HepG2 (cell line): Measurements from ENCODE around the gene PSMD6. TPM values are rescaled to one million over a fixed set of nuclear protein-coding genes. Genes with fewer than 3 reads are reported as not detected.

ENCODE experiments used
- ATAC-seq: fragments of 200-7000 bp; cut with Tn5 transposase; 3 replicates; pipeline ENCODE4 v1.9.1; 2020; ENCODE audit warnings: mild to moderate bottlenecking, moderate library complexity
- BruUV-seq: library from RNA; stranded (reverse); fragments of 400-500 nt; replicated peaks from 2 replicates; lab custom pipeline; 2021; lab: Mats Ljungman, UMichigan
- CTCF ChIA-PET: fragments of 300-600 bp; formaldehyde crosslinking; extraction: SDS; loops from one replicate; lab custom pipeline; 2021; ENCODE audit warnings: low total read pairs, inconsistent platforms, low intra/inter-chr PET ratio; lab: Yijun Ruan, JAX
- POLR2A ChIA-PET: fragments of 350-600 bp; sonication (Branson Sonifier 250); formaldehyde crosslinking; loops from one replicate; lab custom pipeline; 2020; ENCODE audit warnings: antibody characterized with exemption, inconsistent platforms; lab: Yijun Ruan, JAX
- DNase-seq: peaks from one replicate; pipeline ENCODE4 v3.0.0-alpha.2; 2015; ENCODE audit warnings: low spot score
- FAIRE-seq: peaks from 3 replicates; lab custom pipeline; 2011; peaks lifted over from hg19 to GRCh38; lab: Jason Lieb, UNC
- H2AFZ ChIP-seq: one replicate; pipeline ENCODE4 v1.6.1; 2011; ENCODE audit warnings: low read length, inconsistent platforms
- H3K27ac ChIP-seq: fragments of 300-600 bp; 3 replicates; pipeline ENCODE4 v1.8.0; 2011; ENCODE audit warnings: mixed run types, mild to moderate bottlenecking, mixed read lengths, low read length, inconsistent platforms; ENCODE audit not compliant: insufficient read depth; ENCODE audit errors: extremely low read length
- H3K27me3 ChIP-seq, 2 experiments: fragments of 200-600 bp in 1 of 2; 2 replicates in 1 of 2; 3 replicates in 1 of 2; pipeline versions ENCODE4 v1.6.0 to v1.8.0; 2011; ENCODE audit warnings: low read length in 2 of 2, mild to moderate bottlenecking in 2 of 2, moderate library complexity in 2 of 2, inconsistent platforms in 1 of 2; ENCODE audit not compliant: insufficient read depth in 2 of 2, control insufficient read depth in 1 of 2
- H3K36me3 ChIP-seq, 2 experiments: fragments of 200-600 bp in 1 of 2; replicated peaks in 1 of 2; 2 replicates in 1 of 2; 3 replicates in 1 of 2; pipeline versions ENCODE4 v1.5.1 to v1.8.0; 2011; ENCODE audit warnings: low read length in 2 of 2, inconsistent platforms in 1 of 2; ENCODE audit not compliant: insufficient read depth in 2 of 2, control insufficient read depth in 1 of 2
- H3K4me1 ChIP-seq: 2 replicates; pipeline ENCODE4 v1.5.1; 2012; ENCODE audit warnings: low read length, inconsistent platforms; ENCODE audit not compliant: insufficient read depth
- H3K4me2 ChIP-seq: 2 replicates; pipeline ENCODE4 v1.6.0; 2011; ENCODE audit warnings: low read depth, low read length, inconsistent platforms
- H3K4me3 ChIP-seq, 3 experiments: fragments of 200-600 bp in 1 of 3; sonication (generic), shearing (Covaris generic) in 1 of 3; replicated peaks in 1 of 3; 2 replicates each; pipeline ENCODE4 v1.5.1; 2011 to 2016; ENCODE audit warnings: low read length in 3 of 3, inconsistent platforms in 2 of 3, low read depth in 2 of 3, mild to moderate bottlenecking in 2 of 3, control low read depth in 1 of 3, mixed read lengths in 1 of 3; ENCODE audit not compliant: insufficient read depth in 1 of 3
- H3K79me2 ChIP-seq: one replicate; pipeline ENCODE4 v1.6.1; 2011; ENCODE audit warnings: low read length, inconsistent platforms; ENCODE audit not compliant: insufficient read depth
- H3K9ac ChIP-seq: 2 replicates; pipeline ENCODE4 v1.6.0; 2011; ENCODE audit warnings: mild to moderate bottlenecking, low read depth, low read length, inconsistent platforms; ENCODE audit not compliant: insufficient read depth
- H3K9me3 ChIP-seq: 2 replicates; pipeline ENCODE4 v1.5.1; 2012; ENCODE audit warnings: mild to moderate bottlenecking, low read length
- H4K20me1 ChIP-seq: 2 replicates; pipeline ENCODE4 v1.6.0; 2011; ENCODE audit warnings: inconsistent platforms, mild to moderate bottlenecking, low read length, moderate library complexity; ENCODE audit not compliant: insufficient read depth
- ARID2 ChIP-seq: sonication (generic); formaldehyde crosslinking; IDR thresholded peaks from 2 replicates; pipeline ENCODE4 v1.8.1; 2022; ENCODE audit warnings: mild to moderate bottlenecking, missing genetic modification reagents, borderline replicate concordance
- BCL6 ChIP-seq: IDR thresholded peaks from 2 replicates; pipeline ENCODE4 v1.6.1; 2016; ENCODE audit warnings: missing genetic modification reagents, missing compliant biosample characterization
- CBX5 ChIP-seq: sonication (generic); formaldehyde crosslinking; IDR thresholded peaks from 2 replicates; pipeline ENCODE4 v1.4.0; 2020; ENCODE audit warnings: missing genetic modification reagents, borderline replicate concordance
- ELF3 ChIP-seq: IDR thresholded peaks from 2 replicates; pipeline ENCODE4 v1.6.1; 2016; ENCODE audit warnings: missing genetic modification reagents, missing compliant biosample characterization
- HMGA1 ChIP-seq: sonication (generic); formaldehyde crosslinking; conservative IDR thresholded peaks from 2 replicates; pipeline ENCODE4 v1.4.0; 2020; ENCODE audit warnings: missing genetic modification reagents
- IRF9 ChIP-seq: sonication (generic); formaldehyde crosslinking; IDR thresholded peaks from 2 replicates; pipeline ENCODE4 v1.8.0; 2022; ENCODE audit warnings: missing genetic modification reagents, mild to moderate bottlenecking, borderline replicate concordance
- KDM2A ChIP-seq: sonication (generic); formaldehyde crosslinking; IDR thresholded peaks from 2 replicates; pipeline ENCODE4 v1.4.0; 2020; ENCODE audit warnings: low read depth, missing genetic modification reagents, borderline replicate concordance
- KMT2A ChIP-seq: sonication (generic); formaldehyde crosslinking; IDR thresholded peaks from 2 replicates; pipeline ENCODE4 v1.4.0; 2020; ENCODE audit warnings: missing genetic modification reagents
- RXRB ChIP-seq: IDR thresholded peaks from 2 replicates; pipeline ENCODE4 v1.6.1; 2016; ENCODE audit warnings: borderline replicate concordance, missing genetic modification reagents, missing compliant biosample characterization
- SALL1 ChIP-seq: sonication (generic); formaldehyde crosslinking; IDR thresholded peaks from 2 replicates; pipeline ENCODE4 v1.8.0; 2022; ENCODE audit warnings: mild to moderate bottlenecking, missing genetic modification reagents
- WGBS: methylation state at CpG from one replicate; pipeline ENCODE4 v1.1.6; 2017; ENCODE audit warnings: low lambda C conversion rate; 5-methylcytosine and 5-hydroxymethylcytosine counted together
- in situ Hi-C: cut with HindIII; loops from 2 replicates; pipeline ENCODE4 v1.10.0; 2017; ENCODE audit warnings: low pct_unique_long_range_greater_than_20kb; ENCODE audit not compliant: extremely low pct_ligation_motif_present
- intact Hi-C: fragments of 100-400 bp; cut with micrococcal nuclease; formaldehyde crosslinking; loops from one replicate; pipeline ENCODE4 v1.10.0; 2022; ENCODE audit not compliant: unreplicated experiment
- polyA plus RNA-seq, 8 experiments: library from polyadenylated mRNA; depleted of rRNA in 3 of 8; stranded (reverse) in 7 of 8; unstranded in 1 of 8; fragments of >200 nt; fragmentation: Illumina TruSeq in 4 of 8; extraction: Trizol in 4 of 8; gene quantifications; 2 replicates each; pipeline versions ENCODE4 v1.2.1 to v1.2.3, GENCODE V29; 2011 to 2016; ENCODE audit warnings: low read depth in 4 of 8, missing spikeins in 1 of 8, mixed read lengths in 1 of 8; ENCODE audit not compliant: insufficient read depth in 1 of 8
- total RNA-seq, 5 experiments: library from RNA; depleted of rRNA; stranded (reverse); fragments of >200 nt; fragmentation: Illumina TruSeq; extraction: Trizol; gene quantifications; 2 replicates each; pipeline ENCODE4 v1.2.3, GENCODE V29; 2016; ENCODE audit warnings: low read depth in 1 of 5
- TF ChIP-seq, protein P1 (sequence below): IDR thresholded peaks from 2 replicates; pipeline ENCODE4 v1.6.1; 2012; ENCODE audit warnings: low read length, improper control_type of control experiment

PSMD6 gene
- total and polyA plus RNA-seq, 2 of the 13 experiments (the other 11 are each of a cell fraction or from before 2014, with no cell fraction given): 36.8 to 117 TPM

GRCh38 chr3:63993653-63994079 is 29.6 kb downstream of the PSMD6 start (continued):
- TF ChIP-seq, protein P1, sequence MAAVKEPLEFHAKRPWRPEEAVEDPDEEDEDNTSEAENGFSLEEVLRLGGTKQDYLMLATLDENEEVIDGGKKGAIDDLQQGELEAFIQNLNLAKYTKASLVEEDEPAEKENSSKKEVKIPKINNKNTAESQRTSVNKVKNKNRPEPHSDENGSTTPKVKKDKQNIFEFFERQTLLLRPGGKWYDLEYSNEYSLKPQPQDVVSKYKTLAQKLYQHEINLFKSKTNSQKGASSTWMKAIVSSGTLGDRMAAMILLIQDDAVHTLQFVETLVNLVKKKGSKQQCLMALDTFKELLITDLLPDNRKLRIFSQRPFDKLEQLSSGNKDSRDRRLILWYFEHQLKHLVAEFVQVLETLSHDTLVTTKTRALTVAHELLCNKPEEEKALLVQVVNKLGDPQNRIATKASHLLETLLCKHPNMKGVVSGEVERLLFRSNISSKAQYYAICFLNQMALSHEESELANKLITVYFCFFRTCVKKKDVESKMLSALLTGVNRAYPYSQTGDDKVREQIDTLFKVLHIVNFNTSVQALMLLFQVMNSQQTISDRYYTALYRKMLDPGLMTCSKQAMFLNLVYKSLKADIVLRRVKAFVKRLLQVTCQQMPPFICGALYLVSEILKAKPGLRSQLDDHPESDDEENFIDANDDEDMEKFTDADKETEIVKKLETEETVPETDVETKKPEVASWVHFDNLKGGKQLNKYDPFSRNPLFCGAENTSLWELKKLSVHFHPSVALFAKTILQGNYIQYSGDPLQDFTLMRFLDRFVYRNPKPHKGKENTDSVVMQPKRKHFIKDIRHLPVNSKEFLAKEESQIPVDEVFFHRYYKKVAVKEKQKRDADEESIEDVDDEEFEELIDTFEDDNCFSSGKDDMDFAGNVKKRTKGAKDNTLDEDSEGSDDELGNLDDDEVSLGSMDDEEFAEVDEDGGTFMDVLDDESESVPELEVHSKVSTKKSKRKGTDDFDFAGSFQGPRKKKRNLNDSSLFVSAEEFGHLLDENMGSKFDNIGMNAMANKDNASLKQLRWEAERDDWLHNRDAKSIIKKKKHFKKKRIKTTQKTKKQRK: no peak
- TF ChIP-seq HMGA1 (CRISPR knock-in tag) (no peak), BCL6 (peak; percentile 65), RXRB (0 out of 2 replicates have a peak, but pooled peaks have one; percentile 20), ELF3 (CRISPR knock-in tag) (peak; percentile 30; the same call in 1 of the 2 replicates), SALL1 (CRISPR knock-in tag) (peak; percentile 11; the same call in 1 of the 2 replicates), KMT2A (CRISPR knock-in tag) (no peak), CBX5 (CRISPR knock-in tag) (0 out of 2 replicates have a peak, but pooled peaks have one; percentile 43), KDM2A (CRISPR knock-in tag) (0 out of 2 replicates have a peak, but pooled peaks have one; percentile 41)

- DNase-seq (no peak), ATAC-seq (no peak), FAIRE-seq (no peak)
- Histone ChIP-seq H3K4me3 (no peak overlapping the region), H3K79me2 (no peaks in the 10 kb centered on the region), H3K4me2 (no peak overlapping the region), H2AFZ (no peak overlapping the region), H3K9ac (no peak overlapping the region), H3K36me3 (peaks cover 37 to 77% of the 10 kb centered on the region in 2 experiments), H3K27me3 (no peaks in the 10 kb centered on the region), H3K27ac (no peak overlapping the region), H3K4me1 (peaks cover 19% of the 10 kb centered on the region), H4K20me1 (no peaks in the 10 kb centered on the region), H3K9me3 (no peaks in the 10 kb centered on the region)
- intact Hi-C loops: loop anchor here (1.0 kb wide), 2 partner anchors 24 to 30 kb away; no protein-coding TSS in a partner anchor
- CTCF ChIA-PET: interaction anchor here (2.2 kb wide), 1 partner anchor 30 kb away, joined by 35 read pairs; no protein-coding TSS in a partner anchor
- POLR2A ChIA-PET: no interaction called here
- no TSS peak for BruUV-seq
- in situ Hi-C loops: loop anchor here (5.0 kb wide), 1 partner anchor 80 kb away; the partner anchor contains the start of gene SCAANT1
- 98% methylated on average over 5 of the region's 5 CpGs for WGBS
- TF ChIP-seq IRF9 (CRISPR knock-in tag) (no peak), ARID2 (no peak)
These were observed 30.6 kb downstream of the PSMD6 start for GRCh38 chr3:63992516-63993209.
